ENCODE measurements around the gene KCNQ1.

KCNQ1 gene

GRCh38 chr11:2655834-2656622, 211.2 kb downstream of the KCNQ1 start:
- H3K4me1 ChIP-seq (ENCODE audit: control extremely low read depth in 1 of 4, control insufficient read depth in 4 of 4, insufficient read depth in 4 of 4, low read length in 3 of 4): peaks cover 0 to 9% (median 7%) of the 10 kb centered on the region in 4 experiments
- H3K36me3 ChIP-seq (ENCODE audit: control insufficient read depth in 4 of 4, insufficient read depth in 4 of 4, low read length in 3 of 4): no peaks in the 10 kb centered on the region
- H3K9me3 ChIP-seq (ENCODE audit: control extremely low read depth in 1 of 5, control insufficient read depth in 4 of 5, insufficient read depth in 2 of 5, low read depth in 1 of 5, low read length in 4 of 5): peaks cover 0 to 58% (median 17%) of the 10 kb centered on the region in 5 experiments
- WGBS (ENCODE audit: insufficient coverage): 23% methylated on average over 5 of the region's 6 CpGs
- peak; percentile 27 to 60 (median 58) for DNase-seq
- no peak overlapping the region for H3K4me3 ChIP-seq (ENCODE audit: control insufficient read depth in 1 of 7, extremely low read depth in 1 of 7, insufficient read depth in 4 of 7, low read depth in 2 of 7, low read length in 6 of 7)
- no peak overlapping the region for H3K27ac ChIP-seq (ENCODE audit: insufficient read depth in 1 of 2, low read depth in 1 of 2, low read length in 2 of 2, poor library complexity in 1 of 2, severe bottlenecking in 2 of 2)
- CTCF ChIA-PET: no interaction called here
- POLR2A ChIA-PET: no interaction called here
- H3K27me3 ChIP-seq (replicated peaks in 2 of 5; ENCODE audit: control insufficient read depth in 4 of 5, insufficient read depth in 5 of 5, low read length in 4 of 5): no peaks in the 10 kb centered on the region

- ChIA-PET CTCF (no interaction called here), POLR2A (no interaction called here)
- no CpG with 5 or more reads among the region's 1 CpG for WGBS (ENCODE audit: insufficient coverage)
- Histone ChIP-seq H3K4me3 (ENCODE audit: control insufficient read depth in 1 of 7, extremely low read depth in 1 of 7, insufficient read depth in 4 of 7, low read depth in 2 of 7, low read length in 6 of 7) (no peak overlapping the region), H3K4me1 (ENCODE audit: control extremely low read depth in 1 of 4, control insufficient read depth in 4 of 4, insufficient read depth in 4 of 4, low read length in 3 of 4) (peaks cover 0 to 9% (median 7%) of the 10 kb centered on the region in 4 experiments), H3K27ac (ENCODE audit: insufficient read depth in 1 of 2, low read depth in 1 of 2, low read length in 2 of 2, poor library complexity in 1 of 2, severe bottlenecking in 2 of 2) (no peak overlapping the region), H3K36me3 (ENCODE audit: control insufficient read depth in 4 of 4, insufficient read depth in 4 of 4, low read length in 3 of 4) (peaks cover 0 to 1% (median 0%) of the 10 kb centered on the region in 4 experiments), H3K9me3 (ENCODE audit: control extremely low read depth in 1 of 5, control insufficient read depth in 4 of 5, insufficient read depth in 2 of 5, low read depth in 1 of 5, low read length in 4 of 5) (peaks cover 0 to 59% (median 18%) of the 10 kb centered on the region in 5 experiments), H3K27me3 (replicated peaks in 2 of 5; ENCODE audit: control insufficient read depth in 4 of 5, insufficient read depth in 5 of 5, low read length in 4 of 5) (no peaks in the 10 kb centered on the region)
- no peak for DNase-seq
These were observed 212.1 kb downstream of the KCNQ1 start for GRCh38 chr11:2656859-2657258.

GRCh38 chr11:2657697-2658284, 213.0 kb downstream of the KCNQ1 start:
- CTCF ChIA-PET: no interaction called here
- 97% methylated on average over 6 of the region's 8 CpGs for WGBS (ENCODE audit: insufficient coverage)
- no peaks in the 10 kb centered on the region for H3K27me3 ChIP-seq (replicated peaks in 2 of 5; ENCODE audit: control insufficient read depth in 4 of 5, insufficient read depth in 5 of 5, low read length in 4 of 5)
- DNase-seq: no peak
- peaks cover 0 to 53% (median 17%) of the 10 kb centered on the region in 5 experiments for H3K9me3 ChIP-seq (ENCODE audit: control extremely low read depth in 1 of 5, control insufficient read depth in 4 of 5, insufficient read depth in 2 of 5, low read depth in 1 of 5, low read length in 4 of 5)
- H3K4me1 ChIP-seq (ENCODE audit: control extremely low read depth in 1 of 4, control insufficient read depth in 4 of 4, insufficient read depth in 4 of 4, low read length in 3 of 4): peaks cover 0 to 9% (median 7%) of the 10 kb centered on the region in 4 experiments
- no peak overlapping the region for H3K4me3 ChIP-seq (ENCODE audit: control insufficient read depth in 1 of 7, extremely low read depth in 1 of 7, insufficient read depth in 4 of 7, low read depth in 2 of 7, low read length in 6 of 7)
- POLR2A ChIA-PET: no interaction called here
- peaks cover 0 to 4% (median 0%) of the 10 kb centered on the region in 4 experiments for H3K36me3 ChIP-seq (ENCODE audit: control insufficient read depth in 4 of 4, insufficient read depth in 4 of 4, low read length in 3 of 4)
- H3K27ac ChIP-seq (ENCODE audit: insufficient read depth in 1 of 2, low read depth in 1 of 2, low read length in 2 of 2, poor library complexity in 1 of 2, severe bottlenecking in 2 of 2): no peak overlapping the region

- POLR2A ChIA-PET: no interaction called here
- CTCF ChIA-PET: interaction anchor here (0.9 to 1.0 kb wide), 2 partner anchors 13 to 15 kb away, joined by 3 to 4 read pairs; no protein-coding TSS in a partner anchor
These were observed 215.6 kb downstream of the KCNQ1 start for GRCh38 chr11:2660357-2660939.

GRCh38 chr11:2661173-2662023, 216.6 kb downstream of the KCNQ1 start:
- POLR2A ChIA-PET: no interaction called here
- DNase-seq: no peak
- Histone ChIP-seq H3K4me3 (ENCODE audit: control insufficient read depth in 1 of 7, extremely low read depth in 1 of 7, insufficient read depth in 4 of 7, low read depth in 2 of 7, low read length in 6 of 7) (no peak overlapping the region), H3K27me3 (replicated peaks in 2 of 5; ENCODE audit: control insufficient read depth in 4 of 5, insufficient read depth in 5 of 5, low read length in 4 of 5) (no peaks in the 10 kb centered on the region), H3K27ac (ENCODE audit: insufficient read depth in 1 of 2, low read depth in 1 of 2, low read length in 2 of 2, poor library complexity in 1 of 2, severe bottlenecking in 2 of 2) (no peak overlapping the region), H3K4me1 (ENCODE audit: control extremely low read depth in 1 of 4, control insufficient read depth in 4 of 4, insufficient read depth in 4 of 4, low read length in 3 of 4) (peaks cover 0 to 2% (median under 1%) of the 10 kb centered on the region in 4 experiments), H3K36me3 (ENCODE audit: control insufficient read depth in 4 of 4, insufficient read depth in 4 of 4, low read length in 3 of 4) (peaks cover 0 to 15% (median 7%) of the 10 kb centered on the region in 4 experiments), H3K9me3 (ENCODE audit: control extremely low read depth in 1 of 5, control insufficient read depth in 4 of 5, insufficient read depth in 2 of 5, low read depth in 1 of 5, low read length in 4 of 5) (peaks cover 0 to 39% (median 14%) of the 10 kb centered on the region in 5 experiments)
- CTCF ChIA-PET: no interaction called here
- WGBS (ENCODE audit: insufficient coverage): 92% methylated on average over 2 of the region's 4 CpGs

More at GRCh38 chr11:2660357-2660939, 215.6 kb downstream of the KCNQ1 start:
- H3K9me3 ChIP-seq (ENCODE audit: control extremely low read depth in 1 of 5, control insufficient read depth in 4 of 5, insufficient read depth in 2 of 5, low read depth in 1 of 5, low read length in 4 of 5): peaks cover 0 to 39% (median 14%) of the 10 kb centered on the region in 5 experiments
- whole genome bisulfite sequencing (ENCODE audit: insufficient coverage): 100% methylated on average over 1 of the region's 2 CpGs
- no peaks in the 10 kb centered on the region for H3K27me3 ChIP-seq (replicated peaks in 2 of 5; ENCODE audit: control insufficient read depth in 4 of 5, insufficient read depth in 5 of 5, low read length in 4 of 5)
- no peak overlapping the region for H3K4me3 ChIP-seq (ENCODE audit: control insufficient read depth in 1 of 7, extremely low read depth in 1 of 7, insufficient read depth in 4 of 7, low read depth in 2 of 7, low read length in 6 of 7)
- H3K4me1 ChIP-seq (ENCODE audit: control extremely low read depth in 1 of 4, control insufficient read depth in 4 of 4, insufficient read depth in 4 of 4, low read length in 3 of 4): peaks cover 0 to 9% (median 7%) of the 10 kb centered on the region in 4 experiments
- no peak for DNase-seq
- H3K27ac ChIP-seq (ENCODE audit: insufficient read depth in 1 of 2, low read depth in 1 of 2, low read length in 2 of 2, poor library complexity in 1 of 2, severe bottlenecking in 2 of 2): no peak overlapping the region
- peaks cover 0 to 15% (median 7%) of the 10 kb centered on the region in 4 experiments for H3K36me3 ChIP-seq (ENCODE audit: control insufficient read depth in 4 of 4, insufficient read depth in 4 of 4, low read length in 3 of 4)

- POLR2A ChIA-PET: no interaction called here
- DNase-seq: no peak
- H3K36me3 ChIP-seq (ENCODE audit: control insufficient read depth in 4 of 4, insufficient read depth in 4 of 4, low read length in 3 of 4): peaks cover 0 to 15% (median 7%) of the 10 kb centered on the region in 4 experiments
- peaks cover 0 to 39% (median 14%) of the 10 kb centered on the region in 5 experiments for H3K9me3 ChIP-seq (ENCODE audit: control extremely low read depth in 1 of 5, control insufficient read depth in 4 of 5, insufficient read depth in 2 of 5, low read depth in 1 of 5, low read length in 4 of 5)
- CTCF ChIA-PET: no interaction called here
- WGBS (ENCODE audit: insufficient coverage): 95% methylated on average over 3 of the region's 5 CpGs
- H3K4me3 ChIP-seq (ENCODE audit: control insufficient read depth in 1 of 7, extremely low read depth in 1 of 7, insufficient read depth in 4 of 7, low read depth in 2 of 7, low read length in 6 of 7): no peak overlapping the region
- H3K27me3 ChIP-seq (replicated peaks in 2 of 5; ENCODE audit: control insufficient read depth in 4 of 5, insufficient read depth in 5 of 5, low read length in 4 of 5): no peaks in the 10 kb centered on the region
- H3K27ac ChIP-seq (ENCODE audit: insufficient read depth in 1 of 2, low read depth in 1 of 2, low read length in 2 of 2, poor library complexity in 1 of 2, severe bottlenecking in 2 of 2): no peak overlapping the region
- no peaks in the 10 kb centered on the region for H3K4me1 ChIP-seq (ENCODE audit: control extremely low read depth in 1 of 4, control insufficient read depth in 4 of 4, insufficient read depth in 4 of 4, low read length in 3 of 4)
These were observed 217.2 kb downstream of the KCNQ1 start for GRCh38 chr11:2662024-2662312.

Measured in common myeloid progenitor, CD34-positive (primary cell).